ENCODE data around the gene NELFCD. TPM values are rescaled to one million over a fixed set of nuclear protein-coding genes. Genes with fewer than 3 reads are reported as not detected.

NELFCD gene
- polyA plus RNA-seq, 1 of the 3 experiments (the other 2 are of a cell fraction), result 90.0 TPM

GRCh38 chr20:59019217-59019616, 38.2 kb downstream of the NELFCD start, which contains the start of gene TUBB1:
Gene TUBB1, plus strand, starts transcription at chr20:59019429. Its CDS starts 94 bp downstream, at chr20:59019523.
- H3K27me3 ChIP-seq (ENCODE audit: insufficient read depth), result no peaks in the 10 kb centered on the region
- CTCF ChIA-PET, result interaction anchor here (0.7 kb wide), 2 partner anchors 27 to 32 kb away, joined by 3 read pairs; no protein-coding TSS in a partner anchor

More at GRCh38 chr20:59019217-59019616, 38.2 kb downstream of the NELFCD start, which contains the start of gene TUBB1:
- POLR2A ChIA-PET, result interaction anchor here (2.4 kb wide), 1 partner anchor 13 kb away, joined by 7 read pairs; the partner anchor contains the start of gene ATP5F1E
- H3K79me2 ChIP-seq (ENCODE audit: insufficient read depth), result peaks cover 10% of the 10 kb centered on the region; the same call in 1 of the 2 replicates
- peaks cover 8 to 38% of the 10 kb centered on the region in 2 experiments for H3K4me1 ChIP-seq (ENCODE audit: control insufficient read depth in 1 of 2, insufficient read depth in 2 of 2, low read depth in 1 of 2, low read length in 1 of 2)
- TF ChIP-seq CHD2 (IDR thresholded peaks at IDR 0.05; ENCODE audit: low read length, partially characterized antibody), result no peak
- no peak for TF ChIP-seq SIN3A (IDR thresholded peaks at IDR 0.05; ENCODE audit: borderline replicate concordance, low read depth, low read length)
- no peak for TF ChIP-seq FOXJ3 (CRISPR knock-in tag; IDR thresholded peaks at IDR 0.05)
- TF ChIP-seq NRF1 (IDR thresholded peaks at IDR 0.05; ENCODE audit: low read depth, low read length), result no peak
- no peak for TF ChIP-seq RAD21 (IDR thresholded peaks at IDR 0.05; ENCODE audit: low read length)
- TF ChIP-seq RFX5 (IDR thresholded peaks at IDR 0.05; ENCODE audit: low read length), result no peak
- TF ChIP-seq TAF1 (IDR thresholded peaks at IDR 0.05; ENCODE audit: borderline replicate concordance, low read depth, low read length), result no peak
- no peak for TF ChIP-seq RXRA (IDR thresholded peaks at IDR 0.05; ENCODE audit: borderline replicate concordance, low read depth)
- no peak for TF ChIP-seq REST (IDR thresholded peaks at IDR 0.05; ENCODE audit: low read depth, low read length)
- TF ChIP-seq POLR2AphosphoS5 (IDR thresholded peaks at IDR 0.05; ENCODE audit: low read depth, low read length), result no peak
- TF ChIP-seq YY1 (IDR thresholded peaks at IDR 0.05; ENCODE audit: low read depth), result no peak
- TF ChIP-seq PBX3 (IDR thresholded peaks at IDR 0.05), result no peak
- DNase-seq, result no peak
- peaks cover 24% of the 10 kb centered on the region for H3F3A ChIP-seq (replicated peaks; ENCODE audit: insufficient read depth)
- no peak within 1 kb of the TSS for H3K4me2 ChIP-seq
- H3K36me3 ChIP-seq (replicated peaks in 1 of 2; ENCODE audit: control insufficient read depth in 1 of 2, insufficient read depth in 2 of 2, low read length in 1 of 2), result peaks cover 10 to 13% of the 10 kb centered on the region in 2 experiments
- no peaks in the 10 kb centered on the region for H3K9me2 ChIP-seq
- H2AFZ ChIP-seq (ENCODE audit: low read depth), result no peak within 1 kb of the TSS
- no peaks in the 10 kb centered on the region for H3K9me3 ChIP-seq
- WGBS (ENCODE audit: low lambda C conversion rate), result 99% methylated on average over 5 of the region's 5 CpGs
- no peaks in the 10 kb centered on the region for H4K20me1 ChIP-seq (ENCODE audit: insufficient read depth)
- H3K27ac ChIP-seq (ENCODE audit: low read depth in 2 of 2, low read length in 1 of 2), result no peak within 1 kb of the TSS
- H3K9ac ChIP-seq, result no peak within 1 kb of the TSS
- H3K4me3 ChIP-seq (ENCODE audit: low read depth in 2 of 2, low read length in 1 of 2), result no peak within 1 kb of the TSS

Measured in SK-N-SH (cell line).